NCI-H345 (cell line): ENCODE data around the gene NXF2B.
"Not testable (repeated sequence)": the region's sequence is repeated elsewhere in the genome, so short reads cannot be mapped to it uniquely, and the experiment has no call there.

ENCODE experiments used
- DNase-seq: peaks from one replicate; lab custom pipeline; 2025; lab: John Stamatoyannopoulos, UW

NXF2B gene, protein sequence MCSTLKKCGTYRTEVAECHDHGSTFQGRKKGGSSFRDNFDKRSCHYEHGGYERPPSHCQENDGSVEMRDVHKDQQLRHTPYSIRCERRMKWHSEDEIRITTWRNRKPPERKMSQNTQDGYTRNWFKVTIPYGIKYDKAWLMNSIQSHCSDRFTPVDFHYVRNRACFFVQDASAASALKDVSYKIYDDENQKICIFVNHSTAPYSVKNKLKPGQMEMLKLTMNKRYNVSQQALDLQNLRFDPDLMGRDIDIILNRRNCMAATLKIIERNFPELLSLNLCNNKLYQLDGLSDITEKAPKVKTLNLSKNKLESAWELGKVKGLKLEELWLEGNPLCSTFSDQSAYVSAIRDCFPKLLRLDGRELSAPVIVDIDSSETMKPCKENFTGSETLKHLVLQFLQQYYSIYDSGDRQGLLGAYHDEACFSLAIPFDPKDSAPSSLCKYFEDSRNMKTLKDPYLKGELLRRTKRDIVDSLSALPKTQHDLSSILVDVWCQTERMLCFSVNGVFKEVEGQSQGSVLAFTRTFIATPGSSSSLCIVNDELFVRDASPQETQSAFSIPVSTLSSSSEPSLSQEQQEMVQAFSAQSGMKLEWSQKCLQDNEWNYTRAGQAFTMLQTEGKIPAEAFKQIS

DNA sequence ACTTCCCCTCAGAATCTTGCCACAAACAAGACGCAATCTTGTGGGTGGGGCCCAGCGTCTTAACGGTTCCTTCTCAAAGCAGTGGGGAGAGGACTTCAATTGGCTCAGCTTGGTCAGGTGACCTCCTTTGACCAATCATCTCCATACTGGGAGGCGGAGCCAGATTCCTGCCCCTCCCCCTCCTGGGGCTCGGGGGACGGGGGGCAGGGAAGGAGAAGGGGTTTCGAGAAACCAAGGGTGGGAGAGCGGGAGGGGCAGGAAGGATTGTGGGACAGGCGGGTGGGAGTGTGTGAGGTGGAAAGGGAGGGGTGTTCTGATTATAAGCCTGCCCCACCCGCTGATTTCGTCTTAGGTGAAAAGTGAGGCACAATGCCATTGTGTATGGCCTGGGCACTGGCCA lies at the start of gene NXF2B:
Gene NXF2B (minus strand): TSS at position 101 of the 400 bp plus-strand sequence. CDS start 59,972 bp downstream, outside the sequence.
- not testable (repeated sequence) for DNase-seq

DNA sequence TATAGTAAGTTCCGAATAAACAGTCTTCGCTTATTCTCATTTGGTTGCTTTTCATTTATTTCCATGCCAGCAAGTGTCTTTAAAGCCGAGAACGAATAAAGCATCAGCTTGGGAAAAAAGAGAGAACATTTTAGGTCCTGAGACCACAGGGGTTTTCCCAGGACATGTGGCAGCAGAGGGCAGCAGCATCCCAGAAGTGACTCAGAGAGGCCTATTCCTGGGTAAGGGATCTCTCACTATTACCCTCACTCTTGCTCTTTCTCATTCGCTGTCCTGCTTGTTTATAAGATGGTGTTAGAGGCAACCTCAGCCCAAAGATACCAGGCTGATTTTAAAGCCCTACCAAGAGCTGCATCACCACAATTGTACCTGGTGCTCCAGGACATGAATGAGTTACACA lies 39.0 kb upstream of the NXF2B start:
- not testable (repeated sequence) for DNase-seq

DNA sequence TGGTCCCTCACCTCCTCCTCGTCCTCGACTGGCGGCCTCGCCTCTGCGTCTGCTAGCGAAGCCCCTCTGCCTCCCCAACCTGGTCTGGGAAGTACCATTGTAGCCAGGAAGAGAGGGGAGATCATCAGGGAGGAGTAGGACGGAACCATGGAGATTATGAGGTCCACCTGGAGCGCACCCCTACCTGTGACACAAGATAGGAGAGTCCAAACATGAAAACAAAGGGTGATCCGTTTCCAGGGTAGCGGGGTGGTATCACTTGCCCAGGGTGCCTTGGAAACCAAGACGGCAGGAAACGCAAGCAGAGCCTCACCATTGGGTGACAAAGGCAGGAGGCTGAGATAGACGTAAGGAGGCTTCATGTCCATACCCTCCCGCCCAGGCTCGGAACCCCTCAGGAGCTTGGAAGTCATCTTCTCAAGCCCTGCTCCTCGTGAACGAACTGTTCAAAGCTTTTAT lies 32.0 kb upstream of the NXF2B start, which contains the start of gene TCP11X2:
Gene TCP11X2 (minus strand): TSS at position 51 of the 459 bp plus-strand sequence.
- not testable (repeated sequence) for DNase-seq

DNA sequence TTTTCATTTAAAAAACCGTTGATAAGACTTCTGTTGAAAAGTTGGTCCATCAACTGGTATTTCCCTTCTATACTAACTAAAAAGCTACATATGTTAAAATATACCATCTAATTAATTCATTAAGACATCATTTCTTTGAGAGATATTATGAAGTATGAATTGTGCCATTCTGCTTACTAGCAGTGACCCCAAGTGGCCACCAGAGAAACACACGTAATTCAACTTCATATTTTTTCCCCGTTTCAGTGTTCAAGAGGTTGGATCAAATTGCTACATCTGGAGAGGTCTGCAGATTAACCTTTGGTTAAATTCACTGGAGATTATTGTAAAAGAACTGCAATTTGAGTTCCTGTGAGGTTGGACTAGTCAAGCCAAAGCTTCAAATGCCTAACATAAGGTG lies 30.4 kb upstream of the NXF2B start:
- not testable (repeated sequence) for DNase-seq

DNA sequence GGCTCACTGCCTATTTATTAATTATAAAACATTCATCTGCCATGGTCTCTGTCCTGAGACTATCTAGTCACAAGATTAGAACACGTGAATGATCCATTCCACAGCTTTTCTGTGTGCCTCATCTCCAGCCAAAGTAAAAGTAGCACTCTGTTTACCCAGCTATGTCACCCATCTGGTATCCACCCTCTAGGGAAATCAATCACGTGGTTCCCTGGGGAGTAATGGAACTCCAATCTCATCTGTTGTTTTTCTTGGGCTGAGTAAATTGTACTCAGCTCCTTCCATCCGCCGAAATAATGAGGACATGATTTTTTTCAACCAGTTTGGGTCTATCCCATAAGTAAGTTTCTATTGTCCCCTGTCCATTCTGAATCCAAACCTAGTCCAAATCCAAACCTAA lies 18.8 kb upstream of the NXF2B start:
- DNase-seq = not testable (repeated sequence)

DNA sequence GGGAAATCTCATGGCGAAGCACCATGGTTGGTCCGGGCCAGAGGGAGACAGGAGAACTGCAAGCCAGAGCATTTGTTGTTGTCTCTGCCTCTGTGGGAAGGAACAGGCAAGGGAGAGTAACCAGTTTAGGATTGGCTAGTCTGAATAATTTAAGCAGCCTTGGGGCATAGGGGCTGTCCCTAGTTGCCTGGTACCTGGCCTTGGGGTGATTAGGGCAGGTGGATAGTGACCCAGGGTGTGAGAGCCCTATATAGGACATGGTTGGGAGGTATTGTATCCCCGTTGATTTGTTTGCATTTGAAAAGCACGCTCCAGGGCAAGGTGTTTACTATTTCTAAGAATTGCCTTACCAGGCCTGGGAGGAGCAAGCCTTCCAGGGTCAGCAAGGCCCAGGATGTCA lies 25.3 kb downstream of the NXF2B start:
- not testable (repeated sequence) for DNase-seq

DNA sequence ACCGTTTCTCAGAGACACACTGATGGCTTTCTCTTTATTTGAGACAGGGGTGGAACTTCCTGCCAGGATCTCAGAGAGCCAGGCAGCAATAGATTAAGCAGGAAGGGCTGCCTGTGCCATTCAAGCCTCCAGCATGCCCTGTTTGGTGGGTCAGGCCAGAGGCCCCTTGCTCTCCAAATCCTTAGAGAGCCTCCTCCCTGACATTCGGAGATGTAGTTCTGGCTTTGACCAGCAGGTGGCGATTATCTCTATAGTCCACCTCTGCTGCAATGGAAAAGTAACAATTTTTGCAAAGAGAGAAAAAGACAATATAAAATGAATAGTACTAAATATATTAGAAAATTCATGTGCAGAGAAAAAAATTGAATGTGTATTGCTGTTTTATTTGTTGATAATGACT lies 93.9 kb downstream of the NXF2B start:
- no peak for DNase-seq

DNA sequence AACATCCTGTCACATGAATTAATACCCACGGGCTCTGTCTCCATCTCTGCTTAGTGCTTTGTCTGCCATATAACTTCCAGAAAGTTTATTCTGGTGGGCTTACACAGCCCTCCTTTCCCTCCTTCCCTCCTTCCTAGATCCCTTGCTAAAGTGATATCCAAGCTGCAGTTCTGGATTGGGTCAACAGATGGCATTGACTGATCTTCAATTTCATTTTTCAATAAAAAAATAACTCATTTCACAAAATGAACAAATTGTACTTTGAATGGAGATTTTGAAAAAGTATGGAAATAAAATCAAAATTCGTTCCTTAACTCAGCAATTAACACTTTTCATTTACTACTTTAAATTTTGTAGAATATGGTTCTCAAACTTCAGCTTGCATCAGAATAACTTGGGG lies 97.9 kb downstream of the NXF2B start:
- DNase-seq = no peak

DNA sequence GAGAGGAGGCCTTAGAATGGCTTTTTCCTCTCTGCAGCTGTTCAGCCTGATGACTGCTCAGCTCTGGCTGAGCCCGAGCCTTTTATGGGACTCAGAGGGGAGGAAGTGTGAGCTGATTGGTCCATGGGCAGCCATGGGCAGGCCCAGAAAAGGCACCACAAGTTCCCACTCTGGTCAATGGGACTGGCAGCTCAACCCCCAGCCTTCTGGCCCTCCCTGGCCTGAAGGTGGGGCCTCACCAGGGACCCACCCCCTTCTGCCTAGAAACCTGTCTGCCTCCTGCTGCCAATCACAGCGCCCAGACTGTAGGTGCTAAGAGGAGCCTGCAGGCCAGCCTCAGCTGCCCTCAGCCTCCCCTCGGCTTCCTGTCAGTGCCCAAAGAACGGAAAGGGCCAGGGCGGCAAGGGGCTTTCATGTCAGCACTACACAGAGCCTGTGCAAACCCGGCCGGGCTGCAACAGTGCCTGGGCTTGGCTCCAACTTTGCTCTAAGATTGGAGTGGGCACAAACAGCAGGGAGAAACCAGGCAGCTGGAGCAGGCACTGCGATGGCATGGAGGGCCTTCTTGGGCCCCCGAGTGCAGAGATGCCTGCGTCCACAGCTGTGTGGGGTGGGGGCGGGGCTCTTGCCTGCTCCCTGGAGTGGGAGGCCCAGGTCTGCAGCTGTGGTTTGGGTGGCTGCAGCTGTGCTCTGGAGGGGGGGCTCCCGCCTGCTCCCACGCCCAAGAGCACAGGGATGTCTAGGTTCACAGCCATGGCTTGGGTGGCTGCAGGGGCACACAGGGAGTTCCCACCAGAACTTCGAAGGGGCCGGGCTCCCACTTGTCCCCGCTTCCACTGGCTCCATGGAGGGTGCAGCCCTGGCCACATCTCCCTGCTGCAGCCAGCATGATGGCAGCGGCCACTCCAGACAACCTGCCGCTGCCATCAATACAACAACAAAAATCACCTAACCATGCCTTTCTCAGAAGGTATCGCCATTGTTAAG lies 100.2 kb downstream of the NXF2B start:
- DNase-seq = no peak

DNA sequence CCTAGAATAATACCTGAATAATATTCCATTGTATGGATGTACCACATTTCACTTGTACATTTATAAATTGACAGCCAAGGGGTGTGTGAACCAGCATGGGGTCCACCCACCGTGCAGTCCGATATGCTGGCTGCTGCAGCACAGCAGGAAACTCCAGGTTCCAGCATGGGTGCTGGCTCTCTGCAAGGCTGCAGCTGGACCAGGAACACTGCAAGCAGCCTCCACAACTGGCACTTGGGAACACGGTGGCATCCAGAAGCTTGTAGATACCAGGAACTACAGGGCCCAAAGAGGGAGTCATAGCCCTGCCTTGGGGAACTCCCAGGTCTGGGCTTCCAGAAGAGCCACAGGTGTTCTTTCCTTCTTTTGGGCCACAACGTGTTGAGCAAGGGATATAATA lies 101.6 kb downstream of the NXF2B start:
- no peak for DNase-seq
